GM18508 (cell line): ENCODE data around the gene GPR153.

Experiments
- ATAC-seq: cut with Tn5 transposase; IDR thresholded peaks from one replicate; pipeline ENCODE4 v1.9.1; 2021; ENCODE audit warnings: moderate number of reproducible peaks; ENCODE audit not compliant: insufficient read depth, unreplicated experiment

Gene GPR153

DNA sequence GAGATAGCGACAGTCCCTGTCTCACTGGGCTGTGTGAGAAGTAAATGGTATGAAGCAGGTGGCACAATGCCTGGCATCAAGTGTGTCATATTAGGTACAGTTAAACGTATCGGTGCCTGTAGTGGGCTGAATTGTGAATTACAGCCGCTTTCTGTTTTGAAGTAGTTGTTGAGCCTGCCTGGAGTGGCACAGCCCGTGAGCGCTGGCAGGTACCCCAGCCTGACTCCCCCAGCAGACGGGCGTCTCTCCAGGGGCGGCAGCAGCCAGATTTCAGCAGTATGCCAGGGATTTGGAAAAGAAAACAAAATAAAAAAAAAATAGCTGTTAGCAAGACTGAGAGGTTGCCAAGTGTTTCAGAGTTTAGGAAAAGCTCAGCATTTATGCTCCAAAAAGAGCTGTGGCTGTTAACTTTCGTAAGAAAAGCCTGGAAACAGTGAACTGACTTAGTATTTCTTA lies 26.6 kb upstream of the GPR153 start:
- no peak for ATAC-seq

DNA sequence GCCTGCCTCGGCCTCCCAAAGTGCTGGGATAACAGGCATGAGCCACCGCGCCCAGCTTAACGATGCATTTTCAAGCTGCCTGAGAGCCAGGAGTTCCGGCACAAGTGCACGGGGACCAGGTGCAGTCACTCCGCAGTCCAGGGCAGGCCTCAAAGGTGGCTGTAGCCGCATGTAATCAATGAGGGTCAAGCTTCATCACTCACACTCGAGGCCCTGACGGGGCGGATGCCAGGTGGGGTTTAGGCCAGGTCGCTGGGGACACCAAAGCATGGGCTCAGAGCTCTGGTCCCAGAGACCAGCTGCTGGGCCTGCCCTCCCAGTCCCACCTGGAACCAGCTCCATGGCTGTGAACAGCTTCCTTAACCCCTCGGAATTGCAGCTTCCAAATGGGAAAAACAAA lies 26.1 kb upstream of the GPR153 start:
- ATAC-seq: no peak

DNA sequence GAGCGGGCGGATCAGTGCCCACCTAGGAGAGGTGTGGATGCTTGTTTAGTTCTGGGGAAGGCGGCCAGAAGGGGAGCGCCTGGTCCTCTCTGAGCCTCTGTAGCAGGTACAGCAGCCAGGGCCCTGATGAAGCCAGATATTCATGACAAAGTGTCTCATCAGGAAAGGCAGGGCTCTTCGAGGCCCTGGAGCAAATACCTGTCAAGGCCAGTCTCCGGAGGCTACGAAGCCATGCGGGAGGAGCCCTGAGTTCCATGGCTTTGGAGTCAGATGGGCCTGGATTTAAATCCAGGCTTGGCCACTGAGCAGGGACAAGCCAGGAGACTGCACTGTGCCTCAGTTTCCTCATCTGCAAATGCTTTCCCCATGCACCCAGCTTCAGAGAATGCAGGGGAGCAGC lies 25.4 kb upstream of the GPR153 start:
- ATAC-seq: no peak

DNA sequence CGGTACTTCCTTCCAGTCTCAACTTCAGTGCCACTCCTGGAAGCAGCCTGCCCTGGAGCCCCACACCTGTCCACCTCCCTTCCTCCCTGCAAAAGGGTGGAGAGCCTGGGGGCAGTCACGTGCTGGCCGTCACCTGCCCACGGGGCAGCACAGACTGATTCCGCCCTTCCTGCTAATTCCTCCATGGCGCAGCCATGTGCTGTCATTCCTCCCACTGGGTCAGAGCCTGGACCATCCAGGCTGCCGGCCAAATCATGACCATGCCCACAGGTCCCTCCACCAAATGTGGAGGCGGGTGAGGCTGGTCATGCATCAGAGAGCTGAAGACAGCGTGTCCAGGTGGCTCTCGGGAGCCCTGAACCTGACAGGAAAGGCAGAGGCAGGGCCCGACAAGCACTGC lies 24.4 kb upstream of the GPR153 start:
- ATAC-seq: no peak

DNA sequence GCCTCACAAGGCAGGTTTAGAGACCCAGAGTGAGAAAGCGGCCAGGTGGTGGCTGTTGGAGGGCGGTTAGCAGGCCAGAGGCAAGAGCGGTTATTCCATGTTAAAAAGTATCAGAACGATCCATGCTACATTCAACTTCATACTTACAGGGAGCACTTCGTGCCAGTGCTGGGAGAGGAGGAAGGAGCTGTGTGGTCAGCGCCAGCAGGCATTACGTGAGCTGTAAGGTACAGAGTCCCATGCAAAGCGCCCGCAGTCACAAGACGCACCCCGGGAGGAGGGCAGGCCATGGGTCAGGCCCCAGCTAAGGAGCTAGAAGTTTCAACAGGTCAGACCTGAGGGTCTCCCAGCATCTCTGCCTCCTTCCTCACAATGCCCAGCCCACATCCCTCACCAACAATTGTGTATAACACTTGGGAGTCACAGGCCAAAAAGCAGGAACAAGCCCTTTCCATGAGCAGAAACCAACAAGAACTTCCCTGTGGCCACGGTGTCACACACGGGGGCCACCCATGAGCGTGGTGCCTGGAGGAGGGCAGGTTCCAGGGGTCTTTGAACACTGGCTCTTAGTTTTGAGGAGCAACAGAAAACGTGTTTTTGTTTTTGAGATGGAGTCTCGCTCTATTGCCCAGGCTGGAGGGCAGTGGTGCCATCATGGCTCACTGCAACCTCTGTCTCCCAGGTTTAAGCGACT lies 21.8 kb upstream of the GPR153 start:
- ATAC-seq: no peak

DNA sequence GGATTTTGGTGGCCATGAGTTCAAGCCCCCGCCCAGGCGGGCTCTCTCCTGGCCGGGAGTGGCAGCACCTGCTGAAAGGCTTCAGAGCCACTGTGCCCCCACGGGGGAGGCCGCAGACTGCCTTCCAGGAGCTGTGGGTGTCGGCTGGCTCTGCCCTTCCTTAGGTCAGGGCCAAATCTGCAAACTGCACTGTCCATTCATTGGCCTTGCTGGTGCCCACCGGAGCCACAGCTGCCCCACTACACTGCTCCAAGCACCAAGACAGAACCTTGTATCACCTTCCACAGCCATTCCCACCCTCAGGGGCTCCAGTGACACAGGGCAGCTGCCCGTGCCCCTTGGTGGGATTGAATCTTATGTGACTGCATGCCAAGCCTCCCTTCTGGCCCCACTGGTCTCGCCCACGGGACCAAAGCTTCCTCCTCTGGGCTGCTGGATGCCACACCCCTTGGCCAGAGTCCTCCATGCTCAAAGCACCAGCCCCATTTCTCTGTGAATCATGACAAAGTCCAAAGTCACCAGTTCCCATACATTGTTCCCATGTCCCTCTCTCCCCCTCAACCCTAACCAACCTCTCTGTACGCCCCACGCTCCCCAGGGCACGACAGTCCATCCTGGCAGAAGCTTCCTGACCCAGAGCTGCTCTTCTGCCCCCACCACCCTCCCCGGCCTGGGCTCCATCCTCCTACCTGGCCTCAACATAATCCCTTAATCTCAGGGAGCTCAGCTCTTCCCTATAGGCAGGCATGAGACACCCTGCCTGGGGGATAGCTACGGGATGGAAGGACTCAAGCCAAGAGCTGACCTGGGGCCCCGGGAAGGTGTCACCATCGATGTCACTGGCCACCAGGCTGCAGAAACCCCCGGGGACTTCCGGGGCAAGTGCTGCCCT lies 20.9 kb upstream of the GPR153 start:
- no peak for ATAC-seq

DNA sequence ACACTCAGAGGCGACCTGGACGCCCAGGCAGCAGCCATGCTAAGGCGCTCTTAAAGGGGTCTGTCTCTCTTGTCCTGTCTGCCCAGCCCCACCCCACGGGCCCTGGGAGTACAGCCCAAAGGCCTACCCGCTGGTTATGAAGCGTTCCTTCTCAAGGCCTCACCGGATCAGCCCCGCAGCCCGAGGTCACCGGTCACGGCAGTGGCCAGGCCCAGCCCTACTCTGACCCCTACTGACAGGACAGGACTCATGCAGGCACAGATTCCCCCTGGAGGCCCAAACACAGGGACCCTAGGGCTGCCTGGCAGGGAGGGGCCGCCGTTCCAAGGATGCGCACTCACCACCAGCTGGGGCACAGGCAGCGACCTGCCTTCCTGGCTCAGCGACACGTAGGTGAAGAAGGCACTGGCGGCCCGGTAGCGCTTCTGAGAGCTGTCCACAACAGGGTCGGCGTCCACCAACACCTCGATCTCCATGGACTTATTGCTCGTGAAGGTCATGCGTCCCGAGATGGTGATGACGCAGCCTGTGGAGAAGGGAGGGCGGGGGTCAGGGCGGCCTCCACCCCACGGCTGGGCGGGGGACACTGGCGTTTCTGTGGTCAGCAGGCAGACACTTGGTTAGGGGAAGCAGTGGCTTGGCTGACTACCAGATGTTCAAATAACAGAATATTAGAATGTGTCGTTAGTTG lies 20.0 kb upstream of the GPR153 start:
- ATAC-seq: no peak

DNA sequence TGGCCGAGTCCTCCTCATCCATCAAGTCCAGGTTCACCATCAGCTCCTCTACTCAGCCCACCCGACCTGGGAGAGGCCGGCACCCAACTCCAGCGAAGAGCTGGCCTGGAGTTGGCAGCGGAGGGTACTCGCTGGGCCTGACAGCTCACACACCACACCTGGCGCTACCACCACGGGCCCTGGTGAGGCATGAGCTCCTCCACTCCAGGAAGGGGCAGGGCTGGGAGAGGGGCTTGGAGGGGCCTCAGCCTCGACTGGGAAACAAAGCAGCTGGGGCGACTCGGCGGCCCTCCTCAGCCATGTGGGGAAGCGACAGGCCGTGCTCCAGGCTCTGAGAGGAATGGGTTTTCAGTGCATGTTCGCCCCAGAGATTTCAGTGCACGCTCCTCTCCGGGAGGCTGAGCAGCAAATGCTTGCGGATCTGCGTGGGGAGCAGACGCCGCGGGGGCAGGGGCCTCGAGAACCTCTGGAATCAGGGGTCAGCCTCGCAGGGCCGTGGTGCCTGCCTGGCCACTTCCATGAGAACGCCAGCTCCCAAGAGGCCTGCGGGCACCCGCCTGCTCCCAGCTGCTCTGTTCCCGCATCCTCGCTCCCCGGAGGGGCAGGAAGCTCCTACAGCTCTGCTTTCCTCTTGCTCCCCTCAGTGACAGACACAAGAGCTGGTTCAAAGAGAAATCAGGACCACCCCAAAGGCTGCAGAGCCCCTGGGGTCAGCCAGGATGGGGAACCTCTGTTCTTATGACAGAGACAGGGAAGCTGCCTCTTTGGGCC lies 18.9 kb upstream of the GPR153 start:
- no peak for ATAC-seq

DNA sequence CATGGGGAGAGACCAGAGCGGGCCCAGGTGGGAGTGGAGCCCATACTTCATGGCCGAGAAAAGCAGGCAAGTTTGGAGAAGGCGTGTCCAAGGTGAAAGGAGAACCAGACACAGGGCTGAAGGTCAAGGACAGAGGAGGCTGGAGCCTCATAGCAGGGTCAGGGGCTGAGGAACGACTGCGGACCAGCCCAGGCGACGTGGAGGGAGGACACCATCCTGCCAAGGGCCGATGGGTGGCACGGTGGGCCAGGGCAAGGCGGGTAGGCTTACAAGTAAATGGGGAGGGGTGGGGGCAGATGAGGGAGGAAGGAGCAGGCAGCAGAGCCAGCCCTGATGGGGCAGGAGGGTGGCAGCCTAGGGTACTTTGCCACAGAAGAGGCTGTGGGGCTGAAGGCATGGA lies 18.2 kb upstream of the GPR153 start:
- ATAC-seq: no peak

DNA sequence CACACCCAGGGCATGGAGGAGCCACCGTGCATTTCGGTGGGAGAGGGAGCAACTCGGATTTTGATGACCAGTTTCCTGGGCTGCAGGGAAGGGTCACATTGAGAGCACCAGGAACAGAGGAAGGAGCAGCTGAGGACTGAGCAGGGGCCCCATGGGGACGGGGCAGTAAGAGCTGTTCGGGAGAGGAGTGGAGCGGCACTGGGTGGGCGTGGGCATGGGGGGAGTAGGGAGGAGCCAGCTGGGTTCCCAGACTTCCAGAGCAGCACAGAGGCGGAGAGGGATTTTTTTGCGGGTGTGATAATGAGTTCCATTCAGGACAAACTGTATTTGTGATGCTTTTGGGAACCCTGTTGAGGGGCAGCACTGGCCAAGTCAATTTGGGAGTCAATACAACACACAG lies 17.4 kb upstream of the GPR153 start:
- no peak for ATAC-seq

DNA sequence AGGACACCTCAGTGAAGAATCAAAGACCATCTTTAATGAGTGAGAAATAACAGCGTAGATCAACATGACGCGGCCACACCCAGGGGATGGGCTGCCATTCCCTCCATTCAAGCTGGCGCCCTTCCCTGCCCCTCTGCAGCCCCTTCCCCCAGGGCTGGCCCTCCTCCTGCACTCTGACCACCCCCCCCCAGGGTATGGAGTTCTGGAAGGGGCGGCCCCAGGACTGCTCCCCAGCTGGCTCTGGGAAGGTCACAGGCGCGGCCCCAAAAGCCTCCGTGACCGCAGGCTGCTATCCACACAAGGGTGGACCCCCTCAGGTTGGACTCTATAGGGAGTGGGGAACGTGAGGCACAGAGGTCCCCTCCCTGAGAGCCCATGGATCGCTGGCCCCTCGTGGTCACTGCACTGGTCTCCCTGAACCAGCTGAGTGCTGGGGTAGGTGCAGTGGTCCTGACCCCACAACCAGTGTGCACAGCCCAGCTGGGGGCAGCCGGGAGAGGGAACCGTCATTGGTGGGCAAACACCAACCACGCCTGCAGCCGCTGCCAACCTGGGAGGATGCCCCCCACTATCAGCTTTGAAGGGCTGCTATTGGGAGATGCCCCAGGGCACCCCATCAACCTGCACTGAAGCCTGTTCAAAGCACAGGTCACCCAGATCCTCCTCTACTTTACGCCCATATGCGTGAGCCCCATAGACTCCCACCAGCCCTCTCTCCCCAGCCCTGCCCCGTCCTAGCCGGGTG lies 16.1 kb upstream of the GPR153 start:
- ATAC-seq: no peak

DNA sequence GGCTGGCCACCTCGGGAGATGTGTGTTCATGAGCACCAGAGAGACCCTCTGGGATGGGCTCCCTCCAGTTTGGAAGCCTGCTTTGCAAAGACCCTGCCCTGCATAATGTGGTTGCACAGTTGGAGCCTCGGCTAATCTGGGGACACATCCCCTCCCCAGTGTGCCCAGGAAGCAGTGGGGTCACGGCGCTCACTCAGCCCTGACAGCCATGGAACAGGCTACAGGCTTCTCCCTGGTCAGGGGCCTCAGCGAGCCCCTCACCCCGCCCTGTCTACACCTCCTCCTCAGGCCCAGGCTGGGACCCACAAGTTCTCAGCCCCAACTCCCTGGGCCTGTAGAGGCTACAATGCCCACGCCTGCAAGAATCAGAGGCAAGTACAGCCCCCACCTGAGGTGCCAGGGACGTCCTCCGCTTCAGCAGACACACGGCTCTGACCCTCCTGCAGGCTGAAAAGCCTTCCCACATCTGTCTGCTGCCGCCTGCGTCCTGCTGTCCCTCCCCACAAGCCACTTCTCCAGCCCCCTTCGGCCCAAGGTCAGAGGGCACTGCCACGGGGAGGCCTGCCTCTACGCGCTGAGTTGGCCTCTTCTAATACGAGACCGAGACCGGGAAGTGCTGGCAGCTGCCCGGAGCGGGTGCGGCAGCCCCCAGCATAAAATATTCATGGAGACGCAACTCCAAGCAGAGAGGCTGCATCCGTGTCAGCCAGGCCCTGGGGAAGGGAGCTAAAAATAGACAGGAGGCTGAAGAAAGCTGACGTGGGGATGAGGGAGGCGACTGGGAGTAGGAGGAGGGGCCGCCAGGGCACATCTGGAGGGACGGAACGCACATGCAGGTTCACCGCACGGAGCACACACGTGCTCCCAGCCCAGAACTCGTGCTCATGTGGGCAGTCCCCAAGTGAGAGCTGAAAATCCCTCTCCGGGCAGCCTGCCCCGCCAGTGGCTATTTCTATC lies 15.2 kb upstream of the GPR153 start:
- ATAC-seq: no peak

DNA sequence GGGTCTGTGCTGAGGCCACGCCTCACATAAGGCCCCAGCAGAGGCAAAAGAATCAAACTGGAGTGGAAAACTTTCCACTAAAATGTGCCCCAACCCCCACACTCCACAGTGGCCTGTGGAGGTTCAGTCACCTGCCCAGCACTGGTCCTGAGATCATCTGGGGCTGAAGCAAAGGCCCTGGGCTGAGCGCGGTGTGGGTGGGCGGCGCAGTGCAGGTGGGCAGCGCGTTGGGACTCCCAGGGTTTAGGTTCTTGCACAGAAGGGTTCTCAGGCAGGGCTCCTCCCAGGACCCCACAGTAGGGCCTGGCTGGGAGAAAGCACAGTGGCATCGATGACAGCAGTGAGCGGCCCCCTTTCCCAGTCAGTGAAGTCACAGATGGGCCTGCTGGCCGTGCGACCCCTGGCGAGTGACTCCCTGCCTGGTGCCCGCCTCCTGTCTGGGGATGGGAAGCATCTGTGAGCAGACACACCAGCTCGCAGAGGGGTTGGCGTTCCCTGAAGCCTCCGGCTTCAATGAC lies 13.8 kb upstream of the GPR153 start:
- ATAC-seq: no peak

DNA sequence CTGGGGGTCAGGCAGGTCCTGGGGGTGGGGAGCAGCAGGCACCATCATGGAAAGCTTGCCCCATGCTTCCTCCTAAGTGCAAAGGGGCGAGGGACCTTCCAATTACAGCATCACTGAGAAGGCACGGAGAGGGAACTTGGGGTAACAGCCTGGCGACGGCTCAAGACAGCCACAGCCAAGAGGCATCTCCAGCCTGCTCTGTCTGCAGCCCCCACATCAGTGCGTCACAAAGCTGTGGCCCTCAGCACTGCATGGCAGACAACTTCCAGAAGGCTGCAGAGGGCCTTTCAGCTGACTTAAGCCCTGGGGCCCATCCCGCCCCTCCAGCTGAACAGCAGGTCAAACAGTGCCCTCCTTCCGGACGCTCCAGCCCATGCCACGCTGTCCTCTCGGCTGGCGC lies 13.2 kb upstream of the GPR153 start:
- ATAC-seq: no peak

DNA sequence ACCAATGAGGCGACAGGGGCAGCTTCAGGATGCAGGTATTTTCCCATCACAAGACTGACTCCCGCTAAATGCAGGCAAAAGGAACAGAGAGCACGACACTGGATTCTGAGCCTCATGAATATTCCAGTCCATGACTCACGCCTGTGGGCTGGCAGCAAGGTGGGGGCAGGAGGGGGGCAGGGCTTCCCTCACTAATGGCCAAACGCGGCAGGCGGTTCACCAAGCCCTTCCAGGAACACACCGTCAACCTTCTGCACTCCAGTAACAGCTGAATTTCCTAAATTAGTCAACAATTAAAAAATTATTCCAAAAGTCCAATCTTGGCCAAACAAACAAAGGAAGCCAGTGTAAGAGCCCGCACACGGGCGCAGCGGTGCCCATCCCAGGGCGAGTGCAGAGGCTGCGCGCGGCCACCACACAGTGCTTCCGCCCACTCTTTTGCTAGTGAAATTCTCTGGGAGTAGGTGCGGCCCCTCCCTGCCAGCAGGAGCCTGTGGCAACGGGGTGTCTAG lies 12.5 kb upstream of the GPR153 start:
- no peak for ATAC-seq

DNA sequence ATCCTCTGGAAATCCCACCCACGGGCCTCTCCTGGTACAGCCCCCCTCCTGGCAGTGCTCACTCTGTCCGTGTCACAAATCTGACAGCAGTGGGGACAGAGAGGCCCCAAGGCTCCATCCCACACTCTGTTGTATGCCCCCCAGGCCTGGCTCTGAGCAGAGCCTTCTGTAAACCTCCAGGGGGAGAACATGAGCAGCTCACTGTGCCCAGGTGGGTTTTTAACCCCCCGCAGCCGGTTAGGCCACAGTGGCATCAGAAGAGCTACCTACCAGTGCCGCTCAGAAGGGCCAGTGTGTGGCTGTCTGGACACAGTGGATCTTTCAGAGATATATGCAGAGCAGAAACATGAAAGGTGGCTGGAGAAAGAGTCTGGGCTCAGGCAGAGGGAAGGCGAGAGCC lies 12.0 kb upstream of the GPR153 start:
- no peak for ATAC-seq

DNA sequence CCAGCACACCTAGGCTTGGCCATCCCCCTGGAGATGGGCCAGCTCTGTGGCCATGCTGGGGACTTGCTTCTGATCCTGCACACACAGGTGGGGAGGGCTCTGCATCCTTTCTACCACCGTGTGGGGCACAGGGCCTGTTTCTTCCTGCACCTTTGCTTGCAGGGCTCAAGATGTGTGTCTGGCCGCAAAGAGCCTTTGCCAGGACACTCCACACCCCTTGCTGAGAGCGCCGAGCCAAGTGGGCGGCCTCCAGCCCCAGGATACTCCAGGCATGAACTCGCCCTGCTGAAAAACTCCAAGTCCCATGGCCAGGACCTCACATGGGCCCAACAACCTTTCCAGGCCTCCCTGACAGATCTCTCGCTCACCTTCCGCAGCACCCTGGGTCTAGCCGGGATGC lies 11.6 kb upstream of the GPR153 start:
- no peak for ATAC-seq

DNA sequence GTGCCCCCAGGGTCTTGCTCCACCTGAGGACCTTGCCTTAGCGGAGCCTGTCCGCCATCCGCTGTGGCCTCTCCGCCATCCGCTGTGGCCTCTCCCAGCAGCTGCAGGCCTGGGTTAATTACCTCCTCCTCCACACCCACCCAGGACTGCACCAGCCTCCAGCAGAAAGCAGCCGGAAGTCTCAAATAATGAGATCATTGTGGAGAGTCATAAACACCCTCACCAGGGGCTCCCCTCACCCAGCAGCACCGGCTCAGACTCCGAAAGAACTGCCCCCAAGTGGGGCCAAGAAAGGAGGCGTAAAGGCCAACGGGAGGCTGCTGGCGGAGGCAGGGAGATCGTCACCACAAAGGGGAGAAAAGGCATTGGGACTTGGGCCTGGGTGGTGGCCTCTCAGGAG lies 10.7 kb upstream of the GPR153 start:
- ATAC-seq: no peak
